HEK293 (cell line): Measurements from ENCODE around the gene BAHD1.

ENCODE experiments used
- MYNN ChIP-seq: fragments of 450-650 bp; formaldehyde crosslinking; IDR thresholded peaks from 2 replicates; pipeline ENCODE4 v1.5.1; 2016; ENCODE audit warnings: missing biosample characterization, missing genetic modification characterization, borderline replicate concordance
- MZF1 ChIP-seq: fragments of 450-650 bp; formaldehyde crosslinking; IDR thresholded peaks from 2 replicates; pipeline ENCODE4 v1.5.1; 2017; ENCODE audit warnings: missing biosample characterization, missing genetic modification characterization, borderline replicate concordance
- OVOL3 ChIP-seq: fragments of 450-650 bp; formaldehyde crosslinking; IDR thresholded peaks from 2 replicates; pipeline ENCODE4 v1.5.1; 2016; ENCODE audit warnings: missing biosample characterization, missing genetic modification characterization
- SALL2 ChIP-seq: fragments of 450-650 bp; formaldehyde crosslinking; IDR thresholded peaks from 2 replicates; pipeline ENCODE4 v1.5.0; 2017; ENCODE audit warnings: missing biosample characterization, mild to moderate bottlenecking, missing genetic modification characterization, borderline replicate concordance
- SCRT2 ChIP-seq: fragments of 450-650 bp; formaldehyde crosslinking; IDR thresholded peaks from 2 replicates; pipeline ENCODE4 v1.5.1; 2016; ENCODE audit warnings: missing biosample characterization, missing genetic modification characterization
- SP2 ChIP-seq: fragments of 450-650 bp; formaldehyde crosslinking; IDR thresholded peaks from 2 replicates; pipeline ENCODE4 v1.5.1; 2016; ENCODE audit warnings: missing biosample characterization, missing genetic modification characterization
- TSHZ1 ChIP-seq: fragments of 450-650 bp; formaldehyde crosslinking; IDR thresholded peaks from 2 replicates; pipeline ENCODE4 v1.5.1; 2016; ENCODE audit warnings: missing biosample characterization, missing genetic modification characterization, borderline replicate concordance
- YY2 ChIP-seq: fragments of 450-650 bp; formaldehyde crosslinking; IDR thresholded peaks from 2 replicates; pipeline ENCODE4 v1.5.1; 2016; ENCODE audit warnings: missing biosample characterization, missing genetic modification characterization
- ZBTB20 ChIP-seq: fragments of 450-650 bp; formaldehyde crosslinking; IDR thresholded peaks from 2 replicates; pipeline ENCODE4 v1.5.1; 2016; ENCODE audit warnings: missing biosample characterization, missing genetic modification characterization
- ZFP37 ChIP-seq: fragments of 450-650 bp; formaldehyde crosslinking; IDR thresholded peaks from 2 replicates; pipeline ENCODE4 v1.5.1; 2016; ENCODE audit warnings: missing biosample characterization, missing genetic modification characterization
- ZFP41 ChIP-seq: fragments of 450-650 bp; formaldehyde crosslinking; IDR thresholded peaks from 2 replicates; pipeline ENCODE4 v1.5.1; 2016; ENCODE audit warnings: missing biosample characterization, missing genetic modification characterization, borderline replicate concordance
- ZNF133 ChIP-seq: fragments of 450-650 bp; formaldehyde crosslinking; IDR thresholded peaks from 2 replicates; pipeline ENCODE4 v1.5.1; 2016; ENCODE audit warnings: missing biosample characterization, missing genetic modification characterization
- ZNF140 ChIP-seq: fragments of 450-650 bp; formaldehyde crosslinking; IDR thresholded peaks from 2 replicates; pipeline ENCODE4 v1.5.1; 2016; ENCODE audit warnings: missing biosample characterization, missing genetic modification characterization
- ZNF174 ChIP-seq: fragments of 450-650 bp; formaldehyde crosslinking; IDR thresholded peaks from 2 replicates; pipeline ENCODE4 v1.5.0; 2017; ENCODE audit warnings: missing biosample characterization, mild to moderate bottlenecking, missing genetic modification characterization
- ZNF214 ChIP-seq: fragments of 450-650 bp; formaldehyde crosslinking; IDR thresholded peaks from 2 replicates; pipeline ENCODE4 v1.5.1; 2017; ENCODE audit warnings: missing biosample characterization, mild to moderate bottlenecking, missing genetic modification characterization, borderline replicate concordance
- ZNF223 ChIP-seq: fragments of 450-650 bp; formaldehyde crosslinking; IDR thresholded peaks from 2 replicates; pipeline ENCODE4 v1.5.1; 2016; ENCODE audit warnings: missing biosample characterization, missing genetic modification characterization
- ZNF23 ChIP-seq: fragments of 450-650 bp; formaldehyde crosslinking; IDR thresholded peaks from 2 replicates; pipeline ENCODE4 v1.5.1; 2016; ENCODE audit warnings: missing biosample characterization, missing genetic modification characterization, borderline replicate concordance
- ZNF311 ChIP-seq: fragments of 450-650 bp; formaldehyde crosslinking; IDR thresholded peaks from 2 replicates; pipeline ENCODE4 v1.5.1; 2017; ENCODE audit warnings: missing biosample characterization, missing genetic modification characterization, borderline replicate concordance
- ZNF341 ChIP-seq: fragments of 450-650 bp; formaldehyde crosslinking; IDR thresholded peaks from 2 replicates; pipeline ENCODE4; 2016; ENCODE audit warnings: low read depth, missing biosample characterization, missing genetic modification characterization
- ZNF37A ChIP-seq: fragments of 450-650 bp; IDR thresholded peaks from 2 replicates; pipeline ENCODE4 v1.5.1; 2018; ENCODE audit warnings: missing biosample characterization, missing genetic modification characterization
- ZNF391 ChIP-seq: fragments of 450-650 bp; formaldehyde crosslinking; IDR thresholded peaks from 2 replicates; pipeline ENCODE4 v1.5.1; 2016; ENCODE audit warnings: low read depth, missing biosample characterization, missing genetic modification characterization, borderline replicate concordance
- ZNF488 ChIP-seq: fragments of 450-650 bp; formaldehyde crosslinking; IDR thresholded peaks from 2 replicates; pipeline ENCODE4 v1.5.1; 2016; ENCODE audit warnings: missing biosample characterization, missing genetic modification characterization
- ZNF501 ChIP-seq: fragments of 450-650 bp; formaldehyde crosslinking; IDR thresholded peaks from 2 replicates; pipeline ENCODE4 v1.5.1; 2016; ENCODE audit warnings: missing biosample characterization, missing genetic modification characterization
- ZNF514 ChIP-seq: fragments of 450-650 bp; formaldehyde crosslinking; IDR thresholded peaks from 2 replicates; pipeline ENCODE4 v1.5.1; 2016; ENCODE audit warnings: missing biosample characterization, missing genetic modification characterization
- ZNF518A ChIP-seq: fragments of 450-650 bp; formaldehyde crosslinking; conservative IDR thresholded peaks from 2 replicates; pipeline ENCODE4 v1.5.1; 2016; ENCODE audit warnings: low read depth, missing biosample characterization, missing genetic modification characterization
- ZNF548 ChIP-seq: fragments of 450-650 bp; formaldehyde crosslinking; IDR thresholded peaks from 2 replicates; pipeline ENCODE4 v1.5.1; 2016; ENCODE audit warnings: missing biosample characterization, missing genetic modification characterization
- ZNF558 ChIP-seq: fragments of 450-650 bp; formaldehyde crosslinking; IDR thresholded peaks from 2 replicates; pipeline ENCODE4 v1.5.1; 2016; ENCODE audit warnings: missing biosample characterization, missing genetic modification characterization
- ZNF560 ChIP-seq: fragments of 450-650 bp; formaldehyde crosslinking; IDR thresholded peaks from 2 replicates; pipeline ENCODE4 v1.5.1; 2017; ENCODE audit warnings: missing biosample characterization, missing genetic modification characterization, borderline replicate concordance
- ZNF623 ChIP-seq: fragments of 450-650 bp; formaldehyde crosslinking; IDR thresholded peaks from 2 replicates; pipeline ENCODE4 v1.5.1; 2016; ENCODE audit warnings: missing biosample characterization, missing genetic modification characterization
- ZNF747 ChIP-seq: fragments of 450-650 bp; formaldehyde crosslinking; IDR thresholded peaks from 2 replicates; pipeline ENCODE4 v1.5.1; 2016; ENCODE audit warnings: missing biosample characterization, missing genetic modification characterization
- ZNF791 ChIP-seq: fragments of 450-650 bp; formaldehyde crosslinking; IDR thresholded peaks from 2 replicates; pipeline ENCODE4 v1.5.1; 2016; ENCODE audit warnings: missing biosample characterization, missing genetic modification characterization
- ZXDB ChIP-seq: fragments of 450-650 bp; formaldehyde crosslinking; IDR thresholded peaks from 2 replicates; pipeline ENCODE4 v1.5.1; 2016; ENCODE audit warnings: missing biosample characterization, missing genetic modification characterization

The BAHD1 gene

GRCh38 chr15:40405501-40406381 is 35.0 kb upstream of the BAHD1 start, which contains the start of gene IVD (continued):
- TF ChIP-seq ZNF391 (no peak), MYNN (no peak), ZNF623 (no peak), SALL2 (tag by site-specific recombination) (no peak), ZNF214 (tag by site-specific recombination) (no peak), ZNF311 (tag by site-specific recombination) (no peak), ZBTB20 (no peak), ZNF140 (tag by site-specific recombination) (no peak), ZFP41 (tag by site-specific recombination) (no peak), ZNF747 (tag by site-specific recombination) (no peak), ZNF488 (tag by site-specific recombination) (no peak), ZNF37A (no peak), ZNF501 (tag by site-specific recombination) (no peak), ZNF548 (tag by site-specific recombination) (no peak), YY2 (0 out of 2 replicates have a peak, but pooled peaks have one; percentile 29), ZNF341 (no peak), ZNF791 (tag by site-specific recombination) (no peak), ZNF23 (tag by site-specific recombination) (no peak), ZNF223 (tag by site-specific recombination) (0 out of 2 replicates have a peak, but pooled peaks have one; percentile 30), SCRT2 (tag by site-specific recombination) (no peak), ZNF558 (no peak), ZNF518A (tag by site-specific recombination) (no peak), SP2 (tag by site-specific recombination) (peak; percentile 94), ZNF174 (tag by site-specific recombination) (no peak), TSHZ1 (tag by site-specific recombination) (no peak), ZXDB (tag by site-specific recombination) (peak; percentile 57), ZFP37 (tag by site-specific recombination) (0 out of 2 replicates have a peak, but pooled peaks have one; percentile 52), ZNF514 (tag by site-specific recombination) (no peak), OVOL3 (tag by site-specific recombination) (no peak), ZNF560 (tag by site-specific recombination) (no peak), MZF1 (tag by site-specific recombination) (no peak), ZNF133 (no peak)
